ENCODE data around the gene DSG2. TPM values are rescaled to one million over a fixed set of nuclear protein-coding genes. Genes with fewer than 3 reads are reported as not detected.
A peak's percentile ranks its signal among the peaks of the same experiment; 100 is the strongest.

DSG2 gene
- total RNA-seq, 1 donor from 2014 or later, result 34.2 TPM

GRCh38 chr18:31513189-31513935 is 15.4 kb downstream of the DSG2 start:
- intact Hi-C loops (cut with DNase I), result no loop called here
- no peak overlapping the region for H3K27ac ChIP-seq
- ATAC-seq, result no peak
- no peaks in the 10 kb centered on the region for H3K36me3 ChIP-seq
- no peak for TF ChIP-seq CTCF (IDR thresholded peaks at IDR 0.05)
- H3K27me3 ChIP-seq, result peaks cover 5% of the 10 kb centered on the region
- no peak overlapping the region for H3K4me3 ChIP-seq
- H3K4me1 ChIP-seq, result no peaks in the 10 kb centered on the region
- no peak for DNase-seq
- H3K9me3 ChIP-seq, result no peaks in the 10 kb centered on the region

- ATAC-seq, result no peak
- no peak for TF ChIP-seq CTCF (IDR thresholded peaks at IDR 0.05)
- intact Hi-C loops (cut with DNase I), result no loop called here
These were observed 18.5 kb downstream of the DSG2 start for GRCh38 chr18:31516437-31516836.

GRCh38 chr18:31526374-31526773 is 28.4 kb downstream of the DSG2 start:
- DNase-seq, result no peak
- no peaks in the 10 kb centered on the region for H3K27me3 ChIP-seq
- intact Hi-C loops (cut with DNase I), result no loop called here
- TF ChIP-seq CTCF (IDR thresholded peaks at IDR 0.05), result no peak
- peaks cover 4% of the 10 kb centered on the region for H3K36me3 ChIP-seq
- no peak overlapping the region for H3K27ac ChIP-seq
- no peak for ATAC-seq
- H3K4me3 ChIP-seq, result no peak overlapping the region
- H3K9me3 ChIP-seq, result no peaks in the 10 kb centered on the region
- no peaks in the 10 kb centered on the region for H3K4me1 ChIP-seq

More at GRCh38 chr18:31516437-31516836, 18.5 kb downstream of the DSG2 start:
- Histone ChIP-seq H3K27ac (no peak overlapping the region), H3K4me1 (no peaks in the 10 kb centered on the region), H3K36me3 (no peaks in the 10 kb centered on the region), H3K27me3 (no peaks in the 10 kb centered on the region), H3K4me3 (no peak overlapping the region), H3K9me3 (no peaks in the 10 kb centered on the region)
- DNase-seq, result no peak

GRCh38 chr18:31533236-31533635 is 35.3 kb downstream of the DSG2 start:
- no peak overlapping the region for H3K27ac ChIP-seq

GRCh38 chr18:31538837-31539236 is 40.9 kb downstream of the DSG2 start:
- H3K36me3 ChIP-seq, result no peaks in the 10 kb centered on the region
- no peaks in the 10 kb centered on the region for H3K27me3 ChIP-seq
- peak; percentile 47 for ATAC-seq
- H3K9me3 ChIP-seq, result no peaks in the 10 kb centered on the region
- no peak overlapping the region for H3K4me3 ChIP-seq
- no peaks in the 10 kb centered on the region for H3K4me1 ChIP-seq
- no peak for TF ChIP-seq CTCF (IDR thresholded peaks at IDR 0.05)
- intact Hi-C loops (cut with DNase I), result no loop called here
- no peak for DNase-seq
- no peak overlapping the region for H3K27ac ChIP-seq

More at GRCh38 chr18:31533236-31533635, 35.3 kb downstream of the DSG2 start:
- ATAC-seq (no peak), DNase-seq (no peak)
- no peak overlapping the region for H3K4me3 ChIP-seq
- intact Hi-C loops (cut with DNase I), result no loop called here
- no peaks in the 10 kb centered on the region for H3K36me3 ChIP-seq
- H3K27me3 ChIP-seq, result no peaks in the 10 kb centered on the region
- no peak for TF ChIP-seq CTCF (IDR thresholded peaks at IDR 0.05)
- H3K9me3 ChIP-seq, result no peaks in the 10 kb centered on the region
- H3K4me1 ChIP-seq, result no peaks in the 10 kb centered on the region
